GM23338 (cell line): ENCODE results near the gene TMPRSS3.

Experiments used
- CREB1 ChIP-seq: fragments of 250-450 bp; sonication (Bioruptor Pico); IDR thresholded peaks from 2 replicates; pipeline ENCODE4 v1.5.0; 2020; ENCODE audit warnings: low read depth, mild to moderate bottlenecking, moderate library complexity
- CTCF ChIP-seq, 2 experiments: fragments of 200-600 bp in 1 of 2; sonication (generic) in 1 of 2; conservative IDR thresholded peaks; 2 replicates each; pipeline versions ENCODE4 v1.5.1 to v1.6.1; 2016 to 2017; ENCODE audit warnings: antibody characterized with exemption in 2 of 2, low read depth in 2 of 2, mild to moderate bottlenecking in 2 of 2, moderate library complexity in 1 of 2
- ETS1 ChIP-seq: IDR thresholded peaks from 2 replicates; pipeline ENCODE4 v1.6.1; 2016; ENCODE audit warnings: antibody characterized with exemption
- EZH2 ChIP-seq: fragments of 200-600 bp; sonication (generic); IDR thresholded peaks from one replicate; pipeline ENCODE4 v1.8.0; 2017; ENCODE audit warnings: antibody characterized with exemption, mild to moderate bottlenecking, low read depth; ENCODE audit not compliant: unreplicated experiment
- EZH2phosphoT487 ChIP-seq: fragments of 200-600 bp; sonication (generic); IDR thresholded peaks from one replicate; pipeline ENCODE4 v1.8.1; 2018; ENCODE audit warnings: antibody characterized with exemption; ENCODE audit not compliant: unreplicated experiment
- JUNB ChIP-seq: IDR thresholded peaks from one replicate; pipeline ENCODE4 v1.6.1; 2016; ENCODE audit warnings: antibody characterized with exemption; ENCODE audit not compliant: unreplicated experiment
- NANOG ChIP-seq: IDR thresholded peaks from 2 replicates; pipeline ENCODE4 v1.6.1; 2016; ENCODE audit warnings: antibody characterized with exemption, borderline replicate concordance
- POLR2AphosphoS5 ChIP-seq: IDR thresholded peaks from 2 replicates; pipeline ENCODE4 v1.6.1; 2016; ENCODE audit warnings: antibody characterized with exemption, low read depth
- REST ChIP-seq: IDR thresholded peaks from one replicate; pipeline ENCODE4 v1.6.1; 2018; ENCODE audit warnings: antibody characterized with exemption; ENCODE audit not compliant: unreplicated experiment
- STAT1 ChIP-seq: IDR thresholded peaks from one replicate; pipeline ENCODE4 v1.6.1; 2016; ENCODE audit warnings: antibody characterized with exemption; ENCODE audit not compliant: unreplicated experiment
- ZNF114 ChIP-seq: fragments of 250-450 bp; sonication (Bioruptor Pico); IDR thresholded peaks from 2 replicates; pipeline ENCODE4 v1.5.0; 2020; ENCODE audit warnings: mild to moderate bottlenecking, moderate library complexity
- ZNF331 ChIP-seq: fragments of 250-450 bp; sonication (Bioruptor Pico); IDR thresholded peaks from 2 replicates; pipeline ENCODE4 v1.5.0; 2020; ENCODE audit warnings: low read depth, mild to moderate bottlenecking, moderate library complexity
- ZNF462 ChIP-seq: fragments of 250-450 bp; sonication (Bioruptor Pico); IDR thresholded peaks from 2 replicates; pipeline ENCODE4 v1.5.0; 2020; ENCODE audit warnings: mild to moderate bottlenecking, moderate library complexity

GRCh38 chr21:42434884-42435283, 39.0 kb upstream of the TMPRSS3 start:
- TF ChIP-seq EZH2, result no peak
- TF ChIP-seq CTCF (conservative IDR thresholded peaks at IDR 0.05; ENCODE audit: low read depth in 2 of 2), result no peak
- TF ChIP-seq JUNB, result no peak
- no peak for TF ChIP-seq ZNF331 (CRISPR knock-in tag)
- TF ChIP-seq REST, result no peak
- no peak for TF ChIP-seq EZH2phosphoT487
- TF ChIP-seq ETS1, result no peak
- no peak for TF ChIP-seq ZNF462 (CRISPR knock-in tag)
- no peak for TF ChIP-seq POLR2AphosphoS5
- TF ChIP-seq CREB1 (CRISPR knock-in tag), result no peak
- no peak for TF ChIP-seq NANOG
- TF ChIP-seq STAT1, result no peak
- no peak for TF ChIP-seq ZNF114 (CRISPR knock-in tag)
